ENCODE data around the gene HPSE2.

DNA sequence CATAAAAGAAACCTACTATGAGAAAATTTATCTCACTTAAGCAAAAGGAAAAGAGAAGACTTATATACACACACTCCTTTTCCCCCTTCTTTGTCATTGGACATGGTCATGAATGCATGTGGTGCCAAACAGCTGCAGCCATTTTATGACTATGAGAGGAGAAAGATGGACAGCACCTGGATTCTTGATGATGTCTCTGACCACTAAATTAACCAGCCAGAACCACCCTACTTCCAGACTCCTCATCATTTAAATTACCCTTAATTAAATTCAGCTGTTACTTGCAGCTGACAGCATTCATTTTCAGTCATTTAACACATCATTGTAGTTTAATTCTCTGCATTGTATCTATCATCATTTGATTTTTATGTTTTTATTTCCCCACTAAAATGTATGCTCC, 409.9 kb downstream of the HPSE2 start:
- TF ChIP-seq, protein P1, sequence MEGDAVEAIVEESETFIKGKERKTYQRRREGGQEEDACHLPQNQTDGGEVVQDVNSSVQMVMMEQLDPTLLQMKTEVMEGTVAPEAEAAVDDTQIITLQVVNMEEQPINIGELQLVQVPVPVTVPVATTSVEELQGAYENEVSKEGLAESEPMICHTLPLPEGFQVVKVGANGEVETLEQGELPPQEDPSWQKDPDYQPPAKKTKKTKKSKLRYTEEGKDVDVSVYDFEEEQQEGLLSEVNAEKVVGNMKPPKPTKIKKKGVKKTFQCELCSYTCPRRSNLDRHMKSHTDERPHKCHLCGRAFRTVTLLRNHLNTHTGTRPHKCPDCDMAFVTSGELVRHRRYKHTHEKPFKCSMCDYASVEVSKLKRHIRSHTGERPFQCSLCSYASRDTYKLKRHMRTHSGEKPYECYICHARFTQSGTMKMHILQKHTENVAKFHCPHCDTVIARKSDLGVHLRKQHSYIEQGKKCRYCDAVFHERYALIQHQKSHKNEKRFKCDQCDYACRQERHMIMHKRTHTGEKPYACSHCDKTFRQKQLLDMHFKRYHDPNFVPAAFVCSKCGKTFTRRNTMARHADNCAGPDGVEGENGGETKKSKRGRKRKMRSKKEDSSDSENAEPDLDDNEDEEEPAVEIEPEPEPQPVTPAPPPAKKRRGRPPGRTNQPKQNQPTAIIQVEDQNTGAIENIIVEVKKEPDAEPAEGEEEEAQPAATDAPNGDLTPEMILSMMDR (IDR thresholded peaks at IDR 0.05), result no peak
- TF ChIP-seq MXI1 (IDR thresholded peaks at IDR 0.05; ENCODE audit: low read depth, low read length) (no peak), POLR2AphosphoS5 (IDR thresholded peaks at IDR 0.05; ENCODE audit: low read depth, low read length) (no peak), RCOR1 (IDR thresholded peaks at IDR 0.05; ENCODE audit: low read length) (no peak), TCF12 (IDR thresholded peaks at IDR 0.05) (no peak)
- TF ChIP-seq, protein P2, sequence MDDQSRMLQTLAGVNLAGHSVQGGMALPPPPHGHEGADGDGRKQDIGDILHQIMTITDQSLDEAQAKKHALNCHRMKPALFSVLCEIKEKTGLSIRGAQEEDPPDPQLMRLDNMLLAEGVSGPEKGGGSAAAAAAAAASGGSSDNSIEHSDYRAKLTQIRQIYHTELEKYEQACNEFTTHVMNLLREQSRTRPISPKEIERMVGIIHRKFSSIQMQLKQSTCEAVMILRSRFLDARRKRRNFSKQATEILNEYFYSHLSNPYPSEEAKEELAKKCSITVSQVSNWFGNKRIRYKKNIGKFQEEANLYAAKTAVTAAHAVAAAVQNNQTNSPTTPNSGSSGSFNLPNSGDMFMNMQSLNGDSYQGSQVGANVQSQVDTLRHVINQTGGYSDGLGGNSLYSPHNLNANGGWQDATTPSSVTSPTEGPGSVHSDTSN (IDR thresholded peaks at IDR 0.05), result no peak
- TF ChIP-seq, protein P3, sequence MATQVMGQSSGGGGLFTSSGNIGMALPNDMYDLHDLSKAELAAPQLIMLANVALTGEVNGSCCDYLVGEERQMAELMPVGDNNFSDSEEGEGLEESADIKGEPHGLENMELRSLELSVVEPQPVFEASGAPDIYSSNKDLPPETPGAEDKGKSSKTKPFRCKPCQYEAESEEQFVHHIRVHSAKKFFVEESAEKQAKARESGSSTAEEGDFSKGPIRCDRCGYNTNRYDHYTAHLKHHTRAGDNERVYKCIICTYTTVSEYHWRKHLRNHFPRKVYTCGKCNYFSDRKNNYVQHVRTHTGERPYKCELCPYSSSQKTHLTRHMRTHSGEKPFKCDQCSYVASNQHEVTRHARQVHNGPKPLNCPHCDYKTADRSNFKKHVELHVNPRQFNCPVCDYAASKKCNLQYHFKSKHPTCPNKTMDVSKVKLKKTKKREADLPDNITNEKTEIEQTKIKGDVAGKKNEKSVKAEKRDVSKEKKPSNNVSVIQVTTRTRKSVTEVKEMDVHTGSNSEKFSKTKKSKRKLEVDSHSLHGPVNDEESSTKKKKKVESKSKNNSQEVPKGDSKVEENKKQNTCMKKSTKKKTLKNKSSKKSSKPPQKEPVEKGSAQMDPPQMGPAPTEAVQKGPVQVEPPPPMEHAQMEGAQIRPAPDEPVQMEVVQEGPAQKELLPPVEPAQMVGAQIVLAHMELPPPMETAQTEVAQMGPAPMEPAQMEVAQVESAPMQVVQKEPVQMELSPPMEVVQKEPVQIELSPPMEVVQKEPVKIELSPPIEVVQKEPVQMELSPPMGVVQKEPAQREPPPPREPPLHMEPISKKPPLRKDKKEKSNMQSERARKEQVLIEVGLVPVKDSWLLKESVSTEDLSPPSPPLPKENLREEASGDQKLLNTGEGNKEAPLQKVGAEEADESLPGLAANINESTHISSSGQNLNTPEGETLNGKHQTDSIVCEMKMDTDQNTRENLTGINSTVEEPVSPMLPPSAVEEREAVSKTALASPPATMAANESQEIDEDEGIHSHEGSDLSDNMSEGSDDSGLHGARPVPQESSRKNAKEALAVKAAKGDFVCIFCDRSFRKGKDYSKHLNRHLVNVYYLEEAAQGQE (IDR thresholded peaks at IDR 0.05; ENCODE audit: low read depth, low read length), result no peak

All from SK-N-SH (cell line).